HFFc6 (cell line): Measurements from ENCODE around the gene DLL4. TPM values are rescaled to one million over a fixed set of nuclear protein-coding genes. Genes with fewer than 3 reads are reported as not detected.

Source experiments
- DNase-seq: peaks from one replicate; pipeline ENCODE4 v3.0.0-alpha.2; 2018
- H3K27ac Mint-ChIP-seq: 2 replicates; pipeline ENCODE4 v1.8.0; 2020; ENCODE audit warnings: mild to moderate bottlenecking, mixed read lengths
- H3K27me3 Mint-ChIP-seq: 2 replicates; pipeline ENCODE4 v1.8.0; 2021; ENCODE audit warnings: mild to moderate bottlenecking, moderate library complexity, mixed read lengths; ENCODE audit not compliant: insufficient read depth
- H3K36me3 Mint-ChIP-seq: 2 replicates; pipeline ENCODE4 v1.8.0; 2021; ENCODE audit warnings: low read depth, mixed read lengths
- H3K4me1 Mint-ChIP-seq: 2 replicates; pipeline ENCODE4 v1.8.0; 2020; ENCODE audit warnings: low read depth, mixed read lengths
- H3K4me3 Mint-ChIP-seq: 2 replicates; pipeline ENCODE4 v1.8.0; 2020; ENCODE audit warnings: mild to moderate bottlenecking, moderate library complexity, mixed read lengths
- H3K9me3 Mint-ChIP-seq: 2 replicates; pipeline ENCODE4 v1.8.0; 2020; ENCODE audit warnings: mild to moderate bottlenecking, mixed read lengths
- CTCF ChIP-seq: fragments of 200-600 bp; sonication (generic); IDR thresholded peaks from 2 replicates; pipeline ENCODE4 v1.5.0; 2021; ENCODE audit warnings: antibody characterized with exemption, mild to moderate bottlenecking
- total RNA-seq, 6 experiments: library from RNA; stranded (reverse); fragmentation: NEBNext Ultra II Directional; extraction: Animal tissue kit (Norgen Biotek cat#: 25700); gene quantifications; 2 replicates in 1 of 6; 3 replicates in 5 of 6; pipeline ENCODE4 v1.2.3, GENCODE V29; 2021

The DLL4 gene
- total RNA-seq, 6 experiments from 2014 or later = 0.05 to 0.11 TPM; not detected in 4

GRCh38 chr15:40974879-40975278, 45.7 kb downstream of the DLL4 start:
- Mint-ChIP-seq H3K36me3 (peaks cover 25% of the 10 kb centered on the region), H3K27ac (no peak overlapping the region), H3K4me1 (peaks cover 40% of the 10 kb centered on the region), H3K4me3 (no peak overlapping the region), H3K9me3 (no peaks in the 10 kb centered on the region), H3K27me3 (peaks cover 4% of the 10 kb centered on the region; the same call in 1 of the 2 replicates)
- no peak for DNase-seq
- TF ChIP-seq CTCF = no peak

- TF ChIP-seq CTCF = no peak
- H3K27ac Mint-ChIP-seq = peak overlapping the region; percentile 22; the same call in 1 of the 2 replicates
These were observed 47.7 kb downstream of the DLL4 start for GRCh38 chr15:40976819-40977218.

GRCh38 chr15:40978141-40978540, 49.0 kb downstream of the DLL4 start:
- peaks cover 56% of the 10 kb centered on the region for H3K36me3 Mint-ChIP-seq
- no peak overlapping the region for H3K4me3 Mint-ChIP-seq
- H3K4me1 Mint-ChIP-seq = peaks cover 49% of the 10 kb centered on the region

More at GRCh38 chr15:40976819-40977218, 47.7 kb downstream of the DLL4 start:
- H3K27me3 Mint-ChIP-seq = peaks cover 4% of the 10 kb centered on the region; the same call in 1 of the 2 replicates
- no peaks in the 10 kb centered on the region for H3K9me3 Mint-ChIP-seq
- peaks cover 48% of the 10 kb centered on the region for H3K4me1 Mint-ChIP-seq
- no peak overlapping the region for H3K4me3 Mint-ChIP-seq
- DNase-seq = no peak
- peaks cover 44% of the 10 kb centered on the region for H3K36me3 Mint-ChIP-seq

GRCh38 chr15:40978562-40978961, 49.4 kb downstream of the DLL4 start:
- Mint-ChIP-seq H3K36me3 (peaks cover 60% of the 10 kb centered on the region), H3K4me3 (no peak overlapping the region), H3K27ac (no peak overlapping the region; the same call in 1 of the 2 replicates), H3K27me3 (peaks cover under 1% of the 10 kb centered on the region; the same call in 1 of the 2 replicates), H3K9me3 (no peaks in the 10 kb centered on the region), H3K4me1 (peaks cover 53% of the 10 kb centered on the region)
- TF ChIP-seq CTCF = no peak
- no peak for DNase-seq

More at GRCh38 chr15:40978141-40978540, 49.0 kb downstream of the DLL4 start:
- no peak for DNase-seq
- H3K27me3 Mint-ChIP-seq = no peaks in the 10 kb centered on the region; the same call in 1 of the 2 replicates
- TF ChIP-seq CTCF = no peak
- no peak overlapping the region for H3K27ac Mint-ChIP-seq
- H3K9me3 Mint-ChIP-seq = no peaks in the 10 kb centered on the region

- no peak for TF ChIP-seq CTCF
- Mint-ChIP-seq H3K27me3 (peaks cover 5% of the 10 kb centered on the region), H3K4me1 (peaks cover 73% of the 10 kb centered on the region), H3K9me3 (no peaks in the 10 kb centered on the region), H3K4me3 (no peak overlapping the region), H3K27ac (peak overlapping the region; percentile 97), H3K36me3 (peaks cover 58% of the 10 kb centered on the region)
- DNase-seq = no peak
These were observed 52.0 kb downstream of the DLL4 start for GRCh38 chr15:40981186-40981585.
